GM21576 (cell line): Measurements from ENCODE around the gene ZNF628.

ENCODE experiments used
- ATAC-seq: cut with Tn5 transposase; IDR thresholded peaks from one replicate; pipeline ENCODE4 v1.9.1; 2021; ENCODE audit warnings: mild to moderate bottlenecking, moderate library complexity; ENCODE audit not compliant: unreplicated experiment

ZNF628 gene

GRCh38 chr19:55464662-55465054, 11.8 kb upstream of the ZNF628 start, which contains the start of gene C19orf85:
Gene C19orf85 (minus strand): TSS chr19:55464751. CDS start chr19:55464554, 197 bp downstream.
- ATAC-seq, result no peak

GRCh38 chr19:55465460-55466240, 10.8 kb upstream of the ZNF628 start:
- no peak for ATAC-seq

GRCh38 chr19:55466241-55466614, 10.2 kb upstream of the ZNF628 start:
- no peak for ATAC-seq

- ATAC-seq, result no peak
These were observed 9.0 kb upstream of the ZNF628 start for GRCh38 chr19:55467236-55468053.

- ATAC-seq, result no peak
These were observed 8.4 kb upstream of the ZNF628 start for GRCh38 chr19:55468054-55468393.

- no peak for ATAC-seq
These were observed 5.2 kb upstream of the ZNF628 start for GRCh38 chr19:55471266-55471665.

- no peak for ATAC-seq
These were observed 4.0 kb upstream of the ZNF628 start for GRCh38 chr19:55472463-55472862.

GRCh38 chr19:55473225-55474012, 3.0 kb upstream of the ZNF628 start:
- ATAC-seq, result no peak

GRCh38 chr19:55474269-55475265, 1.9 kb upstream of the ZNF628 start:
- ATAC-seq, result no peak

- ATAC-seq, result no peak
These were observed 1.5 kb downstream of the ZNF628 start for GRCh38 chr19:55477905-55478304.

- ATAC-seq, result no peak
These were observed 1.9 kb downstream of the ZNF628 start for GRCh38 chr19:55478364-55478763.

- no peak for ATAC-seq
These were observed 2.6 kb downstream of the ZNF628 start for GRCh38 chr19:55479045-55479444.

GRCh38 chr19:55479451-55480230, 3.2 kb downstream of the ZNF628 start:
- ATAC-seq, result no peak

GRCh38 chr19:55481148-55481793, 4.9 kb downstream of the ZNF628 start:
- no peak for ATAC-seq

- ATAC-seq, result no peak
These were observed 5.4 kb downstream of the ZNF628 start for GRCh38 chr19:55481794-55482155.

- ATAC-seq, result no peak
These were observed 5.9 kb downstream of the ZNF628 start for GRCh38 chr19:55482156-55482961.

- ATAC-seq, result no peak
These were observed 6.7 kb downstream of the ZNF628 start for GRCh38 chr19:55482967-55483705.
